Thyroid gland (tissue), 4 donors: ENCODE measurements around the gene ATR. TPM values are rescaled to one million over a fixed set of nuclear protein-coding genes. Genes with fewer than 3 reads are reported as not detected.
A peak's percentile ranks its signal among the peaks of the same experiment; 100 is the strongest.

ENCODE experiments used
- DNase-seq, 2 donors: peaks; one replicate each; pipeline ENCODE4 v3.0.0-alpha.2; 2019
- H3K27ac ChIP-seq, 3 donors: fragments of 200-600 bp; sonication (generic); 1 replicate in 2 of 3; 2 replicates in 1 of 3; pipeline ENCODE4 v1.5.1; 2016 to 2019; ENCODE audit warnings: mild to moderate bottlenecking in 1 of 3, moderate library complexity in 1 of 3
- H3K27me3 ChIP-seq: fragments of 200-600 bp; sonication (generic); one replicate; pipeline ENCODE4 v1.5.1; 2019
- H3K36me3 ChIP-seq, 2 donors: fragments of 200-600 bp; sonication (generic); one replicate each; pipeline ENCODE4 v1.5.1; 2016 to 2019
- H3K4me1 ChIP-seq, 2 donors: fragments of 200-600 bp; sonication (generic); one replicate each; pipeline ENCODE4 v1.5.1; 2017 to 2019
- H3K4me3 ChIP-seq, 3 donors: fragments of 200-600 bp; sonication (generic); replicated peaks in 1 of 3; 1 replicate in 2 of 3; 2 replicates in 1 of 3; pipeline ENCODE4 v1.5.1; 2016; ENCODE audit warnings: mild to moderate bottlenecking in 1 of 3
- H3K9me3 ChIP-seq: fragments of 200-600 bp; sonication (generic); one replicate; pipeline ENCODE4 v1.5.1; 2017
- CTCF ChIP-seq, 6 experiments: fragments of 200-600 bp in 3 of 6; fragments of 450-650 bp in 3 of 6; sonication (generic) in 3 of 6; IDR thresholded peaks; one replicate each; pipeline ENCODE4 v1.5.1; 2016 to 2019; ENCODE audit warnings: antibody characterized with exemption in 6 of 6, mild to moderate bottlenecking in 2 of 6, inconsistent platforms in 1 of 6, moderate library complexity in 1 of 6
- POLR2A ChIP-seq, 2 donors: fragments of 450-650 bp; IDR thresholded peaks; one replicate each; pipeline ENCODE4 v1.6.1; 2017; ENCODE audit warnings: antibody characterized with exemption in 2 of 2, mild to moderate bottlenecking in 2 of 2, moderate library complexity in 1 of 2
- WGBS, 2 donors: methylation state at CpG; one replicate each; pipeline ENCODE4 v1.1.5; 2017; 5-methylcytosine and 5-hydroxymethylcytosine counted together
- intact Hi-C: fragments of 100-400 bp; cut with DNase I; formaldehyde crosslinking; loops from one replicate; pipeline ENCODE4 v1.15.1; 2023
- total RNA-seq, 4 donors: library from RNA; depleted of rRNA; stranded (reverse); fragments of >200 nt; gene quantifications; one replicate each; pipeline ENCODE4 v1.2.3, GENCODE V29; 2016

ATR gene
- total RNA-seq, 4 donors from 2014 or later: 38.7 to 62.1 (median 46.3) TPM

- 90 to 91% methylated on average over 4 of the region's 4 CpGs for WGBS, 2 donors
- TF ChIP-seq CTCF (IDR thresholded peaks at IDR 0.05) (no peak), POLR2A (IDR thresholded peaks at IDR 0.05) (no peak)
- DNase-seq: no peak
Observed at GRCh38 chr3:142601713-142602112, 23.2 kb upstream of the ATR start.

GRCh38 chr3:142597906-142598305 is 19.4 kb upstream of the ATR start:
- intact Hi-C loops: no loop called here
- H3K27me3 ChIP-seq: no peaks in the 10 kb centered on the region
- WGBS, 2 donors: 67 to 82% methylated on average over 3 of the region's 3 CpGs
- peaks cover 0 to 5% of the 10 kb centered on the region in 2 donors for H3K4me1 ChIP-seq
- no peaks in the 10 kb centered on the region for H3K9me3 ChIP-seq
- no peak for DNase-seq
- H3K4me3 ChIP-seq: no peak overlapping the region
- no peak for TF ChIP-seq CTCF (IDR thresholded peaks at IDR 0.05)
- no peak for TF ChIP-seq POLR2A (IDR thresholded peaks at IDR 0.05)
- H3K36me3 ChIP-seq: no peaks in the 10 kb centered on the region
- no peak overlapping the region for H3K27ac ChIP-seq

More at GRCh38 chr3:142601713-142602112, 23.2 kb upstream of the ATR start:
- Histone ChIP-seq H3K4me1 (no peaks in the 10 kb centered on the region), H3K9me3 (no peaks in the 10 kb centered on the region), H3K36me3 (no peaks in the 10 kb centered on the region), H3K27ac (no peak overlapping the region), H3K27me3 (no peaks in the 10 kb centered on the region), H3K4me3 (no peak overlapping the region)
- intact Hi-C loops: no loop called here

- 8 to 16% methylated on average over 5 of the region's 5 CpGs for WGBS, 2 donors
- Histone ChIP-seq H3K27me3 (no peaks in the 10 kb centered on the region), H3K36me3 (no peaks in the 10 kb centered on the region), H3K9me3 (no peaks in the 10 kb centered on the region), H3K4me1 (peaks cover 0 to 5% of the 10 kb centered on the region in 2 donors), H3K27ac (peak overlapping the region in 1 of 3 donors; percentile 76), H3K4me3 (peak overlapping the region; percentile 11 to 53 (median 53))
- TF ChIP-seq POLR2A (IDR thresholded peaks at IDR 0.05) (no peak), CTCF (IDR thresholded peaks at IDR 0.05) (no peak)
- intact Hi-C loops: no loop called here
- DNase-seq: no peak
Observed at GRCh38 chr3:142596726-142597088, 18.2 kb upstream of the ATR start.

GRCh38 chr3:142595951-142596725 is 17.6 kb upstream of the ATR start, which contains the start of gene PLS1:
Gene PLS1 (plus strand): TSS chr3:142596393. CDS start chr3:142664238, 67,845 bp downstream.
- Histone ChIP-seq H3K4me3 (peak within 1 kb of the TSS; percentile 11 to 53 (median 53)), H3K36me3 (no peaks in the 10 kb centered on the region), H3K9me3 (no peaks in the 10 kb centered on the region), H3K4me1 (peaks cover 0 to 5% of the 10 kb centered on the region in 2 donors), H3K27me3 (no peaks in the 10 kb centered on the region), H3K27ac (peak within 1 kb of the TSS; percentile 76 to 83 (median 81))
- peak in 1 of 2 donors; percentile 88 for TF ChIP-seq POLR2A (IDR thresholded peaks at IDR 0.05)
- TF ChIP-seq CTCF (IDR thresholded peaks at IDR 0.05): peak in 1 of 6 experiments; percentile 27
- 0 to 1% methylated on average over 37 to 51 of the region's 56 CpGs for WGBS, 2 donors
- DNase-seq: peak; percentile 88 to 89
- intact Hi-C loops: no loop called here

- no peaks in the 10 kb centered on the region for H3K27me3 ChIP-seq
- H3K27ac ChIP-seq: peak overlapping the region; percentile 76 to 83 (median 81)
- H3K36me3 ChIP-seq: no peaks in the 10 kb centered on the region
- DNase-seq: peak; percentile 33 to 50
- H3K4me3 ChIP-seq: peak overlapping the region; percentile 11 to 53 (median 53)
- WGBS, 2 donors: 8 to 9% methylated on average over 7 of the region's 7 CpGs
- TF ChIP-seq POLR2A (IDR thresholded peaks at IDR 0.05) (no peak), CTCF (IDR thresholded peaks at IDR 0.05) (no peak)
- H3K4me1 ChIP-seq: peaks cover 0 to 5% of the 10 kb centered on the region in 2 donors
- intact Hi-C loops: no loop called here
- no peaks in the 10 kb centered on the region for H3K9me3 ChIP-seq
Observed at GRCh38 chr3:142595581-142595950, 17.0 kb upstream of the ATR start.
